B cell (primary cell): ENCODE measurements around the gene RPP14. TPM values are rescaled to one million over a fixed set of nuclear protein-coding genes. Genes with fewer than 3 reads are reported as not detected.

Source experiments
- ATAC-seq: fragments of 200-7000 bp; cut with Tn5 transposase; one replicate; pipeline ENCODE4 v1.10.0; 2021; ENCODE audit warnings: low read depth, mild to moderate bottlenecking, moderate number of reproducible peaks, moderate library complexity
- CTCF ChIA-PET: fragments of 350-600 bp; sonication (Branson Sonifier 250); formaldehyde crosslinking; loops from one replicate; lab custom pipeline; 2021; ENCODE audit warnings: antibody characterized with exemption, inconsistent platforms; lab: Charles Lee
- POLR2A ChIA-PET: fragments of 350-600 bp; sonication (Branson Sonifier 250); formaldehyde crosslinking; loops from one replicate; lab custom pipeline; 2021; ENCODE audit warnings: antibody characterized with exemption; lab: Charles Lee
- DNase-seq: peaks from one replicate; pipeline ENCODE4 v3.0.0; 2013
- H2AFZ ChIP-seq: 2 replicates; pipeline ENCODE4 v1.6.1; 2012; ENCODE audit warnings: mild to moderate bottlenecking, low read depth, low read length; ENCODE audit not compliant: insufficient read depth, poor library complexity, severe bottlenecking
- H3K27ac ChIP-seq, 2 donors: 1 replicate in 1 of 2; 2 replicates in 1 of 2; pipeline ENCODE4 v1.5.1; 2012 to 2013; ENCODE audit warnings: low read length in 2 of 2, mild to moderate bottlenecking in 2 of 2, moderate library complexity in 1 of 2
- H3K27me3 ChIP-seq, 4 experiments: fragments of 200-600 bp in 1 of 4; sonication (generic) in 1 of 4; replicated peaks in 1 of 4; 1 replicate in 2 of 4; 2 replicates in 2 of 4; pipeline versions ENCODE4 v1.6.1 to v1.7.0; 2013 to 2016; ENCODE audit warnings: low read length in 3 of 4, mild to moderate bottlenecking in 2 of 4, mixed read lengths in 1 of 4, moderate library complexity in 1 of 4; ENCODE audit not compliant: insufficient read depth in 4 of 4, control insufficient read depth in 3 of 4; ENCODE audit errors: control extremely low read depth in 1 of 4
- H3K36me3 ChIP-seq, 2 experiments: replicated peaks in 1 of 2; 1 replicate in 1 of 2; 2 replicates in 1 of 2; pipeline versions ENCODE4 v1.6.1 to v1.7.1; 2013; ENCODE audit warnings: low read length in 1 of 2; ENCODE audit not compliant: insufficient read depth in 2 of 2, control insufficient read depth in 1 of 2; ENCODE audit errors: control extremely low read depth in 1 of 2, extremely low read depth in 1 of 2
- H3K4me1 ChIP-seq, 2 donors: fragments of 200-600 bp in 1 of 2; sonication (generic) in 1 of 2; 1 replicate in 1 of 2; 2 replicates in 1 of 2; pipeline versions ENCODE4 v1.5.1 to v1.6.1; 2013 to 2017; ENCODE audit warnings: low read length in 2 of 2; ENCODE audit not compliant: control insufficient read depth in 2 of 2, insufficient read depth in 2 of 2
- H3K4me2 ChIP-seq: replicated peaks from 2 replicates; pipeline ENCODE3; 2012; ENCODE audit warnings: mild to moderate bottlenecking, low read depth, low read length; ENCODE audit not compliant: poor library complexity, severe bottlenecking
- H3K4me3 ChIP-seq, 5 experiments: fragments of 200-600 bp in 1 of 5; sonication (generic) in 1 of 5; 1 replicate in 3 of 5; 2 replicates in 2 of 5; pipeline versions ENCODE4 v1.5.1 to v1.7.0; 2011 to 2016; ENCODE audit warnings: low read length in 4 of 5, mild to moderate bottlenecking in 4 of 5, low read depth in 2 of 5, control low read depth in 1 of 5, moderate library complexity in 1 of 5; ENCODE audit not compliant: insufficient read depth in 1 of 5; ENCODE audit errors: control extremely low read depth in 1 of 5, extremely low read depth in 1 of 5
- H3K79me2 ChIP-seq: fragments of 200-600 bp; sonication (generic); one replicate; pipeline ENCODE4 v1.6.0; 2016; ENCODE audit warnings: low read length; ENCODE audit not compliant: control insufficient read depth, insufficient read depth
- H3K9ac ChIP-seq: fragments of 200-600 bp; sonication (generic); 2 replicates; pipeline ENCODE4 v1.6.1; 2017; ENCODE audit warnings: mild to moderate bottlenecking, low read length, moderate library complexity
- H3K9me3 ChIP-seq, 3 donors: one replicate each; pipeline versions ENCODE4 v1.6.1 to v1.7.1; 2013; ENCODE audit warnings: low read length in 2 of 3; ENCODE audit not compliant: control insufficient read depth in 2 of 3, insufficient read depth in 1 of 3; ENCODE audit errors: control extremely low read depth in 1 of 3
- H4K20me1 ChIP-seq: 2 replicates; pipeline ENCODE4 v1.6.0; 2012; ENCODE audit warnings: mild to moderate bottlenecking, low read length; ENCODE audit not compliant: insufficient read depth, control insufficient read depth, poor library complexity, severe bottlenecking
- H3K27ac Mint-ChIP-seq: one replicate; pipeline ENCODE4 v1.8.0; 2021; ENCODE audit warnings: mixed read lengths
- H3K27me3 Mint-ChIP-seq: one replicate; pipeline ENCODE4 v1.8.0; 2021; ENCODE audit warnings: mixed read lengths
- H3K4me1 Mint-ChIP-seq: one replicate; pipeline ENCODE4 v1.8.0; 2021; ENCODE audit warnings: mixed read lengths
- H3K4me3 Mint-ChIP-seq: one replicate; pipeline ENCODE4 v1.8.0; 2021; ENCODE audit warnings: mixed read lengths
- H3K9me3 Mint-ChIP-seq: one replicate; pipeline ENCODE4 v1.8.0; 2022; ENCODE audit warnings: mixed read lengths; ENCODE audit not compliant: insufficient read depth
- CTCF ChIP-seq: fragments of 200-600 bp; IDR thresholded peaks from one replicate; pipeline ENCODE4 v1.8.0; 2022; ENCODE audit warnings: antibody characterized with exemption, mild to moderate bottlenecking
- EZH2 ChIP-seq: IDR thresholded peaks from 2 replicates; pipeline ENCODE4 v1.6.1; 2012; ENCODE audit warnings: borderline replicate concordance, low read depth, mild to moderate bottlenecking, moderate library complexity, low read length; ENCODE audit not compliant: insufficient read depth, poor library complexity, severe bottlenecking
- WGBS: methylation state at CpG from one replicate; pipeline ENCODE4 v1.1.5; 2013; ENCODE audit warnings: missing lambda C conversion rate; ENCODE audit not compliant: insufficient coverage; 5-methylcytosine and 5-hydroxymethylcytosine counted together
- intact Hi-C: fragments of 100-400 bp; cut with micrococcal nuclease; formaldehyde crosslinking; loops from one replicate; pipeline ENCODE4 v1.10.0; 2022
- polyA plus RNA-seq: library from polyadenylated mRNA; depleted of rRNA; stranded (reverse); fragments of >200 nt; gene quantifications from 2 replicates; pipeline ENCODE4 v1.2.3, GENCODE V29; 2012
- total RNA-seq, 2 donors: library from RNA; stranded (reverse); fragments of 120-200 nt in 1 of 2; gene quantifications; 1 replicate in 1 of 2; 2 replicates in 1 of 2; pipeline versions ENCODE4 v1.2.3 to v1.2.4, GENCODE V29; 2013 to 2022

Gene RPP14
- total and polyA plus RNA-seq, 2 donors (not counting 1 experiment from before 2014, with no cell fraction given): 4.7 to 17.9 TPM

- no peak overlapping the region for H3K4me3 ChIP-seq
- ChIA-PET POLR2A (no interaction called here), CTCF (no interaction called here)
- no peak overlapping the region for H3K4me2 ChIP-seq
- intact Hi-C loops: no loop called here
- H3K9ac ChIP-seq: no peak overlapping the region
- TF ChIP-seq EZH2 (no peak), CTCF (no peak)
- H3K9me3 ChIP-seq: no peaks in the 10 kb centered on the region
- H3K27ac ChIP-seq: no peak overlapping the region
- H3K4me1 ChIP-seq: no peaks in the 10 kb centered on the region
- Mint-ChIP-seq H3K4me1 (no peaks in the 10 kb centered on the region), H3K27me3 (no peaks in the 10 kb centered on the region), H3K4me3 (no peak overlapping the region), H3K9me3 (no peaks in the 10 kb centered on the region), H3K27ac (no peak overlapping the region)
- WGBS: 94% methylated on average over 7 of the region's 7 CpGs
- peaks cover 0 to 50% of the 10 kb centered on the region in 2 experiments for H3K36me3 ChIP-seq
- H4K20me1 ChIP-seq: no peaks in the 10 kb centered on the region
- no peak for DNase-seq
- H3K27me3 ChIP-seq: no peaks in the 10 kb centered on the region
- H2AFZ ChIP-seq: no peak overlapping the region
- no peak for ATAC-seq
- H3K79me2 ChIP-seq: no peaks in the 10 kb centered on the region
These were observed 20.7 kb upstream of the RPP14 start for GRCh38 chr3:58285334-58285733.

GRCh38 chr3:58287354-58287753 lies 18.7 kb upstream of the RPP14 start:
- H3K4me3 Mint-ChIP-seq: no peak overlapping the region
- ATAC-seq (no peak), DNase-seq (no peak)
- no peaks in the 10 kb centered on the region for H3K27me3 Mint-ChIP-seq
- POLR2A ChIA-PET: no interaction called here
- Histone ChIP-seq H3K4me3 (no peak overlapping the region), H3K36me3 (peaks cover 0 to 39% of the 10 kb centered on the region in 2 experiments), H3K27ac (no peak overlapping the region), H3K79me2 (no peaks in the 10 kb centered on the region), H3K4me2 (no peak overlapping the region), H3K9me3 (no peaks in the 10 kb centered on the region), H4K20me1 (no peaks in the 10 kb centered on the region), H3K4me1 (no peaks in the 10 kb centered on the region), H3K27me3 (no peaks in the 10 kb centered on the region), H3K9ac (no peak overlapping the region), H2AFZ (no peak overlapping the region)
- TF ChIP-seq EZH2 (no peak), CTCF (no peak)
- CTCF ChIA-PET: no interaction called here
- intact Hi-C loops: no loop called here
- H3K4me1 Mint-ChIP-seq: no peaks in the 10 kb centered on the region
- no peaks in the 10 kb centered on the region for H3K9me3 Mint-ChIP-seq
- no peak overlapping the region for H3K27ac Mint-ChIP-seq
- 98% methylated on average over 6 of the region's 6 CpGs for WGBS
